Osteocyte (in vitro differentiated cells): ENCODE measurements around the gene C22orf23. TPM values are rescaled to one million over a fixed set of nuclear protein-coding genes. Genes with fewer than 3 reads are reported as not detected.

ENCODE experiments used
- DNase-seq: peaks from one replicate; pipeline ENCODE4 v3.0.0; 2021; ENCODE audit warnings: mixed read lengths; ENCODE audit not compliant: unreplicated experiment; ENCODE audit errors: extremely low spot score
- H3K27ac Mint-ChIP-seq: one replicate; pipeline ENCODE4 v1.8.0; 2021; ENCODE audit warnings: mild to moderate bottlenecking, mixed read lengths; ENCODE audit not compliant: unreplicated experiment
- H3K27me3 Mint-ChIP-seq: one replicate; pipeline ENCODE4 v1.8.0; 2021; ENCODE audit warnings: mixed read lengths; ENCODE audit not compliant: unreplicated experiment
- H3K36me3 Mint-ChIP-seq: one replicate; pipeline ENCODE4 v1.8.0; 2021; ENCODE audit warnings: mixed read lengths; ENCODE audit not compliant: unreplicated experiment
- H3K4me1 Mint-ChIP-seq: one replicate; pipeline ENCODE4 v1.8.0; 2021; ENCODE audit warnings: mixed read lengths; ENCODE audit not compliant: unreplicated experiment
- H3K4me3 Mint-ChIP-seq: one replicate; pipeline ENCODE4 v1.8.0; 2021; ENCODE audit warnings: mild to moderate bottlenecking, moderate library complexity, mixed read lengths; ENCODE audit not compliant: unreplicated experiment
- H3K9me3 Mint-ChIP-seq: one replicate; pipeline ENCODE4 v1.8.0; 2021; ENCODE audit warnings: mixed read lengths; ENCODE audit not compliant: unreplicated experiment
- total RNA-seq: library from RNA; stranded (reverse); gene quantifications from 2 replicates; pipeline ENCODE4 v1.2.1, GENCODE V29; 2021
- TF ChIP-seq, protein P1 (sequence below): fragments of 200-600 bp; sonication (generic); IDR thresholded peaks from 2 replicates; pipeline ENCODE4 v1.5.0; 2021; ENCODE audit warnings: antibody characterized with exemption, mild to moderate bottlenecking, moderate library complexity

C22orf23 gene
- total RNA-seq, 1 donor from 2014 or later: not detected

DNA sequence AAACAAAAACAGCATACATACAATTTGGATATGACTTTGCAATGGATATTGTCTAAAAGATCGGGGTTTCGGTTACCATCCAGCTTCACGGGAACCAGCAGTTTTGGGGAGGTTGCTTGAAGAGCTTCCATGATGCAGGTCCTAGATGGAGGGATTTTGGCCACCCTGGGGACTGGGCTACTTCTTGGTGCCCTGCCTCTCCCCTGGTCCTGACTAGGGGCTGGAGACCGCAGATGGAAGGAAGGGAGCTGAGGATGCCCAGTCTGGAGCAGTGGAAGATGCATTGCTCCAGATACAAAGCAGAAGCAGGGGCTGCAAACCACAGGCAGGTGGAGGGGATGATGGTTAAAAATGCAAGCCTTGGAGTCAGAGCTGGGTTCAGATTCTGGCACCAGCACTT is 17.5 kb upstream of the C22orf23 start:
- H3K4me1 Mint-ChIP-seq: peaks cover 3% of the 10 kb centered on the region
- H3K36me3 Mint-ChIP-seq: peaks cover 22% of the 10 kb centered on the region
- H3K9me3 Mint-ChIP-seq: no peaks in the 10 kb centered on the region
- no peak for DNase-seq
- H3K4me3 Mint-ChIP-seq: no peak overlapping the region
- H3K27me3 Mint-ChIP-seq: no peaks in the 10 kb centered on the region
- no peak overlapping the region for H3K27ac Mint-ChIP-seq
- TF ChIP-seq, protein P1, sequence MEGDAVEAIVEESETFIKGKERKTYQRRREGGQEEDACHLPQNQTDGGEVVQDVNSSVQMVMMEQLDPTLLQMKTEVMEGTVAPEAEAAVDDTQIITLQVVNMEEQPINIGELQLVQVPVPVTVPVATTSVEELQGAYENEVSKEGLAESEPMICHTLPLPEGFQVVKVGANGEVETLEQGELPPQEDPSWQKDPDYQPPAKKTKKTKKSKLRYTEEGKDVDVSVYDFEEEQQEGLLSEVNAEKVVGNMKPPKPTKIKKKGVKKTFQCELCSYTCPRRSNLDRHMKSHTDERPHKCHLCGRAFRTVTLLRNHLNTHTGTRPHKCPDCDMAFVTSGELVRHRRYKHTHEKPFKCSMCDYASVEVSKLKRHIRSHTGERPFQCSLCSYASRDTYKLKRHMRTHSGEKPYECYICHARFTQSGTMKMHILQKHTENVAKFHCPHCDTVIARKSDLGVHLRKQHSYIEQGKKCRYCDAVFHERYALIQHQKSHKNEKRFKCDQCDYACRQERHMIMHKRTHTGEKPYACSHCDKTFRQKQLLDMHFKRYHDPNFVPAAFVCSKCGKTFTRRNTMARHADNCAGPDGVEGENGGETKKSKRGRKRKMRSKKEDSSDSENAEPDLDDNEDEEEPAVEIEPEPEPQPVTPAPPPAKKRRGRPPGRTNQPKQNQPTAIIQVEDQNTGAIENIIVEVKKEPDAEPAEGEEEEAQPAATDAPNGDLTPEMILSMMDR: no peak

DNA sequence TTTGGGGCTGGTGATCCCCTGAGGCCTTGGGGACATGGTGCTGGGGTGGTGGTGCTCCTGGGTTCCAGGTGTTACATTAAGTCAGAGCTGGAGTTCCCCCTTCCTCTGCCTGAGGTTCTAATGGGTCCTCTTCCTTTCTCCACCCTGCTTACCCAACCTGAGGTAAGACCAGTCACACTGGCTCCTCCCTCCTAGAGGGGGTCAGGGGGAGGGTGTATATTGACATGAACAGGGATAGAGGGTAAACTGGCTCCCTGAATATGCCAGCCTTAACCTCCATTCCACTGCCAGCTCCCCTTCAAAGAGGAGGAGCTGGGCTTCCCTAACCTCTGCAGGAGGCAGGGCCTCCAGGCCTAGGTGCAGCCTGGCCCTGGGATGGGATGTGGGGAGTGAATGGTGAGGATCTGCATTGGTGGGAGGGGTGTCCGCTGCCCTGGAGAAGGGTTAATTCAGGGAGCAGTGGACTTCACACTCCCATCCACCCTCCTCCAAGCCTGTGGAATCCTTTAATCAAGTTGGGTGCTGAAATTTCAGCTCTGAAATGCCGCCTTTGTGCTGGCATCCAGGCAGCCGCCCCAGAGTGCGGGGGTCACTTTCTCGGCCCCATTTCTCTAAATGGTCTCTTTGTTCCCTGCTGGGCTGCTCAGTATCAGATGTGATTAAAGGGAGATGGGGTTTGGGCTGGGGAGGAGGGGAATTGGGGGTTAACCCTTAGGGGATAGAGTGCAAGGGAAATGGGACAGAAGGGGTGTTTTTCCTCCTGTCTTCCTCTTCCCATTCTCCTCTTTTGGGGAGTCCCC is 15.3 kb upstream of the C22orf23 start:
- Mint-ChIP-seq H3K36me3 (peaks cover 26% of the 10 kb centered on the region), H3K9me3 (no peaks in the 10 kb centered on the region), H3K27ac (no peak overlapping the region), H3K4me1 (peaks cover 8% of the 10 kb centered on the region), H3K27me3 (no peaks in the 10 kb centered on the region), H3K4me3 (no peak overlapping the region)
- DNase-seq: no peak
- TF ChIP-seq, protein P1: no peak

DNA sequence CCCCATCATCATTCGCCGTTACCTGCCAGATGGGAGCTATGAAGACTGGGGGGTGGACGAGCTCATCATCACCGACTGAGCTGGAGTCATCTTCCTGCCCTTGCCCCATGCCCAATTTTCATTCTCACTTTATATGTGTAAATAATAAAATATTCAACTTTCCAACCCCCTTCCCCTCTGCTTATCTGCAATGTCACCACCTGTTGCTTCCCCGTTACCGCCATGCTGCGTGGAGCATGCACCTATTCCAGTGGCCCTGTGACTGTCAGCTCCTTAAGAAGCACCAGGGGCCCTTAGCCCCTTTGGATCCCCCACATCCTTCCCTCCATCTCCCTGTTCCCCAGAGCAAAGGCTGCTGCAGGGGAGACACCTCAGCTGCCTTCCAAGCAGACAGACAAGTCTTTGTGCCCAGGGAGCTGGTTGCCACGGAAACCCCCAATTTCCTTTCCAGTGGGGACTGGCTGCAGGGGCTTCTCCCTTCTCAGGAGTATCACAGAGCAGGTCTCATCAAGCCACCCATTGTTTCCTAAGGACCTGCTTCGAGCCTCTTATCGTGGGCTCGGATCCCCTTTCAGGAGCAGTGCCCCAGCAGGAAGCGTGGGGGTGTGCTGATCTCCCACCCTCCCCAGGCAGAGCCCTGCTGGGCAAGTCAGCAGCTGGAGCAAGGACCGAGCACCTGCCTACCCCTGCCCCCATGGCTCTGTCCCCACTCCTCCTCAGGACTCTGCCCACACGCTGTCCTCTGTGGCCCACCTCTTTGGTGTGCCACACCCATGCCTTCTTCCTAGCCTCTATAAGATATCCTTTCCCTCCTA is 14.4 kb upstream of the C22orf23 start:
- DNase-seq: no peak
- no peaks in the 10 kb centered on the region for H3K27me3 Mint-ChIP-seq
- no peak overlapping the region for H3K27ac Mint-ChIP-seq
- TF ChIP-seq, protein P1: no peak
- H3K9me3 Mint-ChIP-seq: no peaks in the 10 kb centered on the region
- H3K4me1 Mint-ChIP-seq: peaks cover 8% of the 10 kb centered on the region
- H3K4me3 Mint-ChIP-seq: no peak overlapping the region
- H3K36me3 Mint-ChIP-seq: peaks cover 26% of the 10 kb centered on the region

DNA sequence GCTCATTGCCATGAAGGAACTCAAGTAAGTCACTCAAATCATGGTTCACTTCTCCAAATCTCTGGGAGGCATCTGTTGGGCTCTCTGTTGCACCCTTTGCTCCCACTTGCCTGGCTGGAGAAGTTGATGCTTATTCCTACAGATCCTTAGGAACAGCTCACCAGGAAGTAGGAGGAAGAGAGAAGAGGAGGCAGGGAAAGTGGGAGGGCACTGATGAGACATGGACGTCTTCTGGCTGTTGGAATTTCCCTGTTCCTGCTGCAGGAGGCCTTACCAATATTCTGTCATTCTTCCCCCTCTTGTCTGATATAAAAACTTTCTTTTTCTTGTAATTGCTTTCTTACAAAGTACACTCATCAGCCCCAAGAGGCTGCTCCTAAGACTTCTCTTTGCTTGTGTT is 13.7 kb upstream of the C22orf23 start:
- DNase-seq: no peak
- no peak overlapping the region for H3K27ac Mint-ChIP-seq
- H3K36me3 Mint-ChIP-seq: peaks cover 30% of the 10 kb centered on the region
- H3K9me3 Mint-ChIP-seq: no peaks in the 10 kb centered on the region
- peaks cover 8% of the 10 kb centered on the region for H3K4me1 Mint-ChIP-seq
- TF ChIP-seq, protein P1: no peak
- no peaks in the 10 kb centered on the region for H3K27me3 Mint-ChIP-seq
- no peak overlapping the region for H3K4me3 Mint-ChIP-seq
